K562 (cell line): ENCODE results near the gene IL23A. TPM values are rescaled to one million over a fixed set of nuclear protein-coding genes. Genes with fewer than 3 reads are reported as not detected.
A peak's percentile ranks its signal among the peaks of the same experiment; 100 is the strongest.

ENCODE experiments used
- C11orf30 ChIP-seq: fragments of 450-650 bp; IDR thresholded peaks from 2 replicates; pipeline ENCODE4 v1.6.1; 2016; ENCODE audit warnings: low read depth, mild to moderate bottlenecking
- CBFA2T2 ChIP-seq: fragments of 450-650 bp; conservative IDR thresholded peaks from 2 replicates; pipeline ENCODE4 v1.6.1; 2017; ENCODE audit warnings: mild to moderate bottlenecking
- GATA2 ChIP-seq: sonication (generic); formaldehyde crosslinking; IDR thresholded peaks from 2 replicates; pipeline ENCODE4 v1.4.0; 2020; ENCODE audit warnings: mild to moderate bottlenecking, missing genetic modification reagents
- HMGN3 ChIP-seq: IDR thresholded peaks from 2 replicates; pipeline ENCODE4 v1.6.1; 2011; ENCODE audit warnings: borderline replicate concordance, low read depth, mild to moderate bottlenecking, mixed read lengths, low read length; ENCODE audit not compliant: insufficient read length; ENCODE audit errors: extremely low read depth
- KAT2B ChIP-seq: IDR thresholded peaks from one replicate; pipeline ENCODE4 v1.6.1; 2012; ENCODE audit warnings: low read depth, mild to moderate bottlenecking, control low read depth, inconsistent platforms, low read length, moderate library complexity
- KDM5B ChIP-seq: fragments of 200-600 bp; sonication (generic); IDR thresholded peaks from 2 replicates; pipeline ENCODE4 v1.6.1; 2012; ENCODE audit warnings: low read depth, mild to moderate bottlenecking, moderate library complexity, low read length, control low read depth, inconsistent platforms; ENCODE audit not compliant: insufficient replicate concordance
- NBN ChIP-seq: fragments of 450-650 bp; IDR thresholded peaks from 2 replicates; pipeline ENCODE4 v1.6.1; 2016; ENCODE audit warnings: low read depth, mild to moderate bottlenecking
- PML ChIP-seq: IDR thresholded peaks from 2 replicates; pipeline ENCODE4 v1.6.1; 2012; ENCODE audit warnings: low read length, inconsistent platforms
- SMAD4 ChIP-seq: fragments of 250-450 bp; sonication (Bioruptor Pico); conservative IDR thresholded peaks from 2 replicates; pipeline ENCODE4 v1.8.0; 2021; ENCODE audit warnings: inconsistent platforms, mild to moderate bottlenecking, moderate library complexity
- SMARCA5 ChIP-seq: fragments of 450-650 bp; IDR thresholded peaks from 2 replicates; pipeline ENCODE4 v1.6.1; 2016
- SMARCE1 ChIP-seq: fragments of 450-650 bp; IDR thresholded peaks from 2 replicates; pipeline ENCODE4 v1.7.1; 2016; ENCODE audit warnings: mild to moderate bottlenecking
- TAL1 ChIP-seq: fragments of 450-650 bp; IDR thresholded peaks from 2 replicates; pipeline ENCODE4 v1.6.1; 2016; ENCODE audit warnings: mild to moderate bottlenecking
- YY1 ChIP-seq, 3 experiments: IDR thresholded peaks; 2 replicates each; pipeline ENCODE4 v1.6.1; 2011; ENCODE audit warnings: low read length in 2 of 3, mild to moderate bottlenecking in 2 of 3, moderate library complexity in 2 of 3, borderline replicate concordance in 1 of 3, control low read depth in 1 of 3, low read depth in 1 of 3; ENCODE audit not compliant: insufficient read depth in 3 of 3, insufficient replicate concordance in 2 of 3, control insufficient read depth in 1 of 3, insufficient read length in 1 of 3; ENCODE audit errors: extremely low read depth in 1 of 3
- ZNF76 ChIP-seq: fragments of 250-450 bp; sonication (Bioruptor Pico); IDR thresholded peaks from 2 replicates; pipeline ENCODE4 v1.4.0; 2020; ENCODE audit warnings: mild to moderate bottlenecking, moderate library complexity, borderline replicate concordance
- ZNF778 ChIP-seq: fragments of 450-650 bp; formaldehyde crosslinking; IDR thresholded peaks from 2 replicates; pipeline ENCODE4 v1.4.0; 2020; ENCODE audit warnings: mild to moderate bottlenecking, moderate library complexity
- polyA plus RNA-seq, 8 experiments: library from polyadenylated mRNA; depleted of rRNA in 4 of 8; stranded (reverse) in 5 of 8; unstranded in 3 of 8; fragments of >200 nt; fragmentation: Nextera tagmentation in 2 of 8; fragmentation: Illumina TruSeq in 1 of 8; extraction: Ambion mirVana in 2 of 8; extraction: Trizol in 1 of 8; gene quantifications; 2 replicates each; pipeline versions ENCODE4 v1.2.1 to v1.2.3, GENCODE V29; 2011 to 2014; ENCODE audit warnings: inconsistent platforms in 1 of 8, missing spikeins in 1 of 8
- total RNA-seq, 7 experiments: library from RNA; depleted of rRNA in 6 of 7; stranded (reverse); fragments of >200 nt in 6 of 7; fragmentation: Illumina TruSeq in 2 of 7; extraction: Trizol in 2 of 7; gene quantifications; 2 replicates each; pipeline versions ENCODE4 v1.2.1 to v1.2.3, GENCODE V29; 2011 to 2021; ENCODE audit warnings: low replicate concordance in 1 of 7
- TF ChIP-seq, protein P1 (sequence below), 2 experiments: fragments of 450-650 bp; formaldehyde crosslinking in 1 of 2; IDR thresholded peaks; 2 replicates each; pipeline versions ENCODE4 v1.4.0 to v1.6.1; 2014 to 2020; ENCODE audit warnings: mild to moderate bottlenecking in 2 of 2, borderline replicate concordance in 1 of 2, low read depth in 1 of 2
- TF ChIP-seq, protein P2 (sequence below): fragments of 450-650 bp; formaldehyde crosslinking; conservative IDR thresholded peaks from 2 replicates; pipeline ENCODE4 v1.4.0; 2022; ENCODE audit warnings: mild to moderate bottlenecking, missing genetic modification characterization

The IL23A gene
- total and polyA plus RNA-seq, 9 of the 15 experiments (the other 6 are each of a cell fraction or from before 2014, with no cell fraction given): 4.4 to 37.2 (median 9.6) TPM

DNA sequence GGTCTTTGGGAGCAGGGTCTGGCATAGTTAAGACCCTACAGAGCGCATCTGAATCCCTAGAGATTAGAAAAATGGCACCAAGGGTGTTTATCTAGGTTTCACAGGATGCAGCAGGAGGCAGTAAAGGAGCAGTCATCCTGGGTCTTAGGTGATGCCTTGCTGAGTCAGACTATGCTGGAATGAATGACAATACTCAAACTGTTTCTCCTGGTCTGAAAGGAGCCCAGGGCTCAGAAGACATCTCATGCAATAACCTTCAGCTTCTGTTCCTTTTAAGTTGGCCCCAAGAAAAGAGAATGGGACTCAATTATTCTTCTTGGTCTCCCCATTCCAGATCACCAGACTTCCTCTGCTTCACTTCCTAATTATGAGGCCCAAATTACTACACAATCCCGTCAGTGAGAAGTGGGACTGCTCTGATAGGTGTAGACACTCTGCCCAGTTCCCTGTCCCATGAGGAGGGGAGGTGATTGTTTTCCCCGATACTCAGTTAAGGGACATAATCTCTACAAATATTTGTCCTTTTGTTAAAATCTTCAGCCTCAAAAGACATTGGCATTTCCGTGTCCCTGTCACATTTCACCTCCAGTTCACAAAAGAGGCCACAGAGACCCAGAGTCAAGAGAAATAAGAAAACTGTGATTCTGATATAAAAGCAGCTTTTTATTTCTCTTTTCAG is 38.8 kb downstream of the IL23A start (continued):
- TF ChIP-seq ZNF76 (CRISPR knock-in tag) (no peak), SMARCE1 (peak; percentile 78; the same call in 1 of the 2 replicates), KDM5B (no peak), ZNF778 (CRISPR knock-in tag) (no peak), SMAD4 (CRISPR knock-in tag) (peak; percentile 67; the same call in 1 of the 2 replicates), TAL1 (peak; percentile 88), SMARCA5 (no peak), GATA2 (CRISPR knock-in tag) (peak; percentile 66), CBFA2T2 (peak; percentile 93), HMGN3 (no peak), YY1 (IDR thresholded peaks at IDR 0.05; ENCODE audit: borderline replicate concordance in 1 of 3, control insufficient read depth in 1 of 3, extremely low read depth in 1 of 3, insufficient read depth in 3 of 3, insufficient read length in 1 of 3, insufficient replicate concordance in 2 of 3, low read depth in 1 of 3, low read length in 2 of 3) (peak in 1 of 3 experiments; percentile 69), C11orf30 (peak; percentile 93), PML (peak; percentile 62; the same call in 1 of the 2 replicates), KAT2B (no peak), NBN (0 out of 2 replicates have a peak, but pooled peaks have one; percentile 50)
- TF ChIP-seq, protein P1, sequence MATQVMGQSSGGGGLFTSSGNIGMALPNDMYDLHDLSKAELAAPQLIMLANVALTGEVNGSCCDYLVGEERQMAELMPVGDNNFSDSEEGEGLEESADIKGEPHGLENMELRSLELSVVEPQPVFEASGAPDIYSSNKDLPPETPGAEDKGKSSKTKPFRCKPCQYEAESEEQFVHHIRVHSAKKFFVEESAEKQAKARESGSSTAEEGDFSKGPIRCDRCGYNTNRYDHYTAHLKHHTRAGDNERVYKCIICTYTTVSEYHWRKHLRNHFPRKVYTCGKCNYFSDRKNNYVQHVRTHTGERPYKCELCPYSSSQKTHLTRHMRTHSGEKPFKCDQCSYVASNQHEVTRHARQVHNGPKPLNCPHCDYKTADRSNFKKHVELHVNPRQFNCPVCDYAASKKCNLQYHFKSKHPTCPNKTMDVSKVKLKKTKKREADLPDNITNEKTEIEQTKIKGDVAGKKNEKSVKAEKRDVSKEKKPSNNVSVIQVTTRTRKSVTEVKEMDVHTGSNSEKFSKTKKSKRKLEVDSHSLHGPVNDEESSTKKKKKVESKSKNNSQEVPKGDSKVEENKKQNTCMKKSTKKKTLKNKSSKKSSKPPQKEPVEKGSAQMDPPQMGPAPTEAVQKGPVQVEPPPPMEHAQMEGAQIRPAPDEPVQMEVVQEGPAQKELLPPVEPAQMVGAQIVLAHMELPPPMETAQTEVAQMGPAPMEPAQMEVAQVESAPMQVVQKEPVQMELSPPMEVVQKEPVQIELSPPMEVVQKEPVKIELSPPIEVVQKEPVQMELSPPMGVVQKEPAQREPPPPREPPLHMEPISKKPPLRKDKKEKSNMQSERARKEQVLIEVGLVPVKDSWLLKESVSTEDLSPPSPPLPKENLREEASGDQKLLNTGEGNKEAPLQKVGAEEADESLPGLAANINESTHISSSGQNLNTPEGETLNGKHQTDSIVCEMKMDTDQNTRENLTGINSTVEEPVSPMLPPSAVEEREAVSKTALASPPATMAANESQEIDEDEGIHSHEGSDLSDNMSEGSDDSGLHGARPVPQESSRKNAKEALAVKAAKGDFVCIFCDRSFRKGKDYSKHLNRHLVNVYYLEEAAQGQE (IDR thresholded peaks at IDR 0.05; ENCODE audit: borderline replicate concordance): peak; percentile 83
- TF ChIP-seq, protein P1 (CRISPR knock-in tag; IDR thresholded peaks at IDR 0.05; ENCODE audit: low read depth): no peak
- TF ChIP-seq, protein P2, sequence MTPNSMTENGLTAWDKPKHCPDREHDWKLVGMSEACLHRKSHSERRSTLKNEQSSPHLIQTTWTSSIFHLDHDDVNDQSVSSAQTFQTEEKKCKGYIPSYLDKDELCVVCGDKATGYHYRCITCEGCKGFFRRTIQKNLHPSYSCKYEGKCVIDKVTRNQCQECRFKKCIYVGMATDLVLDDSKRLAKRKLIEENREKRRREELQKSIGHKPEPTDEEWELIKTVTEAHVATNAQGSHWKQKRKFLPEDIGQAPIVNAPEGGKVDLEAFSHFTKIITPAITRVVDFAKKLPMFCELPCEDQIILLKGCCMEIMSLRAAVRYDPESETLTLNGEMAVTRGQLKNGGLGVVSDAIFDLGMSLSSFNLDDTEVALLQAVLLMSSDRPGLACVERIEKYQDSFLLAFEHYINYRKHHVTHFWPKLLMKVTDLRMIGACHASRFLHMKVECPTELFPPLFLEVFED: no peak
